Measurements from ENCODE around the gene UBE2H. TPM values are rescaled to one million over a fixed set of nuclear protein-coding genes. Genes with fewer than 3 reads are reported as not detected.

Gene UBE2H
- total and polyA plus RNA-seq, 8 donors, result 58.7 to 121 (median 82.8) TPM

DNA sequence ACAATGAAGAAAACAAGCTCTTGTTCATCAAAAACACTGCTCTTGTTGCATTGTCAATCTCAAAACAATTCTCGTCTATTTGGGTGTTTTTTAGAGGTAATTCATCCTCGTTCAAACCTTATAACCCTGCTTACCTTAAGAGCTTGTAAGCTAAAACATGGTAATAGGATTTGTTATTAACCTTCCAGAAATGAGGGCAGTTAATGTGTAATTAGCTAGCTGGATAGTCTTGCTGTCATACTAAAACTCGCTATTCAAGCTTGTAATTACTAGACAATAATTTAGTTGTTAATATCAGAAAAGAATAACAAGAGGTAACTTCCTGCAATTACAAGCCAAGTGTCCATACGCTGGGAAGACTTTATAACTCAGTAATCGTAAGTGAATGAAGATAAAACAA lies 101.6 kb downstream of the UBE2H start:
- TF ChIP-seq, protein P1, sequence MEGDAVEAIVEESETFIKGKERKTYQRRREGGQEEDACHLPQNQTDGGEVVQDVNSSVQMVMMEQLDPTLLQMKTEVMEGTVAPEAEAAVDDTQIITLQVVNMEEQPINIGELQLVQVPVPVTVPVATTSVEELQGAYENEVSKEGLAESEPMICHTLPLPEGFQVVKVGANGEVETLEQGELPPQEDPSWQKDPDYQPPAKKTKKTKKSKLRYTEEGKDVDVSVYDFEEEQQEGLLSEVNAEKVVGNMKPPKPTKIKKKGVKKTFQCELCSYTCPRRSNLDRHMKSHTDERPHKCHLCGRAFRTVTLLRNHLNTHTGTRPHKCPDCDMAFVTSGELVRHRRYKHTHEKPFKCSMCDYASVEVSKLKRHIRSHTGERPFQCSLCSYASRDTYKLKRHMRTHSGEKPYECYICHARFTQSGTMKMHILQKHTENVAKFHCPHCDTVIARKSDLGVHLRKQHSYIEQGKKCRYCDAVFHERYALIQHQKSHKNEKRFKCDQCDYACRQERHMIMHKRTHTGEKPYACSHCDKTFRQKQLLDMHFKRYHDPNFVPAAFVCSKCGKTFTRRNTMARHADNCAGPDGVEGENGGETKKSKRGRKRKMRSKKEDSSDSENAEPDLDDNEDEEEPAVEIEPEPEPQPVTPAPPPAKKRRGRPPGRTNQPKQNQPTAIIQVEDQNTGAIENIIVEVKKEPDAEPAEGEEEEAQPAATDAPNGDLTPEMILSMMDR (IDR thresholded peaks at IDR 0.05), result no peak
- ATAC-seq, result no peak
- H3K27me3 ChIP-seq, result no peaks in the 10 kb centered on the region

DNA sequence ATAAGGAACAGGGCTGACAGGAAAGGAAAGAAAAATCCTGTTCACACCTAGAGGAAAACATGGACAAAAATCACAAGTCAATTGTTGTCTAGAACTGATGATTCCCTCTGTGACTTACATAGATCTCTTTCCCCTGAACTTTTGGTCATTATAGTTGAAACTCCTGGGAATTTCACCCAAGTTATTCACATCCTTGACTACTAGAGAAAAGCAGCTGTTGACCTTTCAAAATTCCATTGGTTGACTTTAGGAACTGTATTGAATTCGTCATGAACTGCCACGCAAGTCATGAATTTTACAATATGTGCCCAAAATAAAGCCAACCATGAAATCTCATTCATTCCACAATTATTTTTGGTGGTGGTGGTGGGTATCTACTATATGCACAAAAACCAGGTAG lies 104.3 kb downstream of the UBE2H start:
- no peak overlapping the region for H3K27ac ChIP-seq
- no peak for DNase-seq
- no peaks in the 10 kb centered on the region for H3K9me3 ChIP-seq
- TF ChIP-seq, protein P1 (IDR thresholded peaks at IDR 0.05), result no peak
- intact Hi-C loops (cut with DNase I), result no loop called here
- H3K4me3 ChIP-seq, result no peak overlapping the region
- no peak for ATAC-seq
- H3K36me3 ChIP-seq, result no peaks in the 10 kb centered on the region
- H3K4me1 ChIP-seq, result peaks cover 12 to 58% of the 10 kb centered on the region in 2 donors
- H3K27me3 ChIP-seq, result no peaks in the 10 kb centered on the region

More for the DNA sequence above, 101.6 kb downstream of the UBE2H start:
- H3K9me3 ChIP-seq, result no peaks in the 10 kb centered on the region
- no peaks in the 10 kb centered on the region for H3K36me3 ChIP-seq
- H3K4me3 ChIP-seq, result no peak overlapping the region
- H3K27ac ChIP-seq, result no peak overlapping the region
- intact Hi-C loops (cut with DNase I), result no loop called here
- no peak for DNase-seq
- H3K4me1 ChIP-seq, result peaks cover 21 to 59% of the 10 kb centered on the region in 2 donors

DNA sequence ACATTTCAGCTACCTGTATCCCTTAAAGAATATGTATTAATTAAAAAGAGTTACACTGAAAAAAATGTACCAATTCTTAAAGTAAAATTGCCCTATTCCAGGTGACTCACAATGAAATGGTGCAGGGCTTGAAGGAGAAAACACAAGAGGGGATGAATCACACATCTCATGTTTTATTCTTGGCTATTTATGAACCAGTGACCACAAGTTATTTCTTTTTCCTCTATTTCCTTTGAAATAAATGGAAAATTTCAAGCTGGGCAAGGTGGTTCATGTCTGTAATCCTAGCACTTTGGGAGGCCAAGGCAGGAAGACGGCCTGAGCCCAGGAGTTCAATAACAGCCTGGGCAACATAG lies 106.8 kb downstream of the UBE2H start:
- no peaks in the 10 kb centered on the region for H3K36me3 ChIP-seq
- H3K4me1 ChIP-seq, result peaks cover 8 to 66% of the 10 kb centered on the region in 2 donors
- intact Hi-C loops (cut with DNase I), result no loop called here
- TF ChIP-seq, protein P1 (IDR thresholded peaks at IDR 0.05), result no peak
- no peaks in the 10 kb centered on the region for H3K27me3 ChIP-seq
- ATAC-seq, result peak; percentile 69
- no peak overlapping the region for H3K4me3 ChIP-seq
- peak overlapping the region in 1 of 2 donors; percentile 72 for H3K27ac ChIP-seq
- no peaks in the 10 kb centered on the region for H3K9me3 ChIP-seq
- DNase-seq, result no peak

DNA sequence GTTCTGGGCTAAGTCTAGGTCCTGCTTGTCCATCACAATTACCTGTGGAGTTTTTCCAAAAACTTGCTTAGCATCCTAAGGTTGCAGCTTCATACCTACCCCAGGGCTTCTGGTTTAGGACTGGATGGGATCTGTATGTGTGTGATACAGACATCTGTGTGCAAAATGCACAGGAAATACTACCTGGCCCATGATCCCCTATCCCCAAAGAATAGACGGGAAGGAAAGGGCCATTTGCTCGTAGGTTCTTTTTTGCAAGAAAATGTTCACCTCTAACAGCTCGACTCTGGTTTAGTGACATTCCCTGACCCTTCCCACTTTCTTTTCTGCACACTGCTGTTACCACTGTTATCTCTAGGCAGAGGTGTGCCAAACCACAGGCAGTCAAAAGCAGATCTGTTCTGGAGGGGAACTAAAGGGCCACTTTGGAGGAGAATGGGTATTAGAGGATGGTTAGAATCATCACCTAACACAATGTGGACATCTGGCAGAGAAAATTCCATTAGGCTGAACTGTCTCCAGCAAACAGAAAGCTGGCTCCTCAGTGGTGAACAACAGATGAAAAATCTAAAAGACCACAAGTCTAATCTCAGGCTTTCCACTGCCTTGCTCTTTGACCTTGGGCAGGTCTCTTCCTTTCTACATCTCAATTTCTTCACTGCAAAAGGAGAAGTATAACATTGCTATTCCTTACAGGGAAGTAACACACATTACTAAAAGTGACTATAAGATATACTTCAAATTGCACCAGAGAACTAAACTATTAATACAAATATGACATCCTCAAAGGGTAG lies 107.4 kb downstream of the UBE2H start:
- peak overlapping the region in 1 of 2 donors; percentile 72 for H3K27ac ChIP-seq
- H3K9me3 ChIP-seq, result no peaks in the 10 kb centered on the region
- no peak for DNase-seq
- H3K4me3 ChIP-seq, result no peak overlapping the region
- peaks cover 8 to 68% of the 10 kb centered on the region in 2 donors for H3K4me1 ChIP-seq
- H3K27me3 ChIP-seq, result no peaks in the 10 kb centered on the region
- TF ChIP-seq, protein P1 (IDR thresholded peaks at IDR 0.05), result no peak
- intact Hi-C loops (cut with DNase I), result no loop called here
- ATAC-seq, result peak; percentile 41
- no peaks in the 10 kb centered on the region for H3K36me3 ChIP-seq

DNA sequence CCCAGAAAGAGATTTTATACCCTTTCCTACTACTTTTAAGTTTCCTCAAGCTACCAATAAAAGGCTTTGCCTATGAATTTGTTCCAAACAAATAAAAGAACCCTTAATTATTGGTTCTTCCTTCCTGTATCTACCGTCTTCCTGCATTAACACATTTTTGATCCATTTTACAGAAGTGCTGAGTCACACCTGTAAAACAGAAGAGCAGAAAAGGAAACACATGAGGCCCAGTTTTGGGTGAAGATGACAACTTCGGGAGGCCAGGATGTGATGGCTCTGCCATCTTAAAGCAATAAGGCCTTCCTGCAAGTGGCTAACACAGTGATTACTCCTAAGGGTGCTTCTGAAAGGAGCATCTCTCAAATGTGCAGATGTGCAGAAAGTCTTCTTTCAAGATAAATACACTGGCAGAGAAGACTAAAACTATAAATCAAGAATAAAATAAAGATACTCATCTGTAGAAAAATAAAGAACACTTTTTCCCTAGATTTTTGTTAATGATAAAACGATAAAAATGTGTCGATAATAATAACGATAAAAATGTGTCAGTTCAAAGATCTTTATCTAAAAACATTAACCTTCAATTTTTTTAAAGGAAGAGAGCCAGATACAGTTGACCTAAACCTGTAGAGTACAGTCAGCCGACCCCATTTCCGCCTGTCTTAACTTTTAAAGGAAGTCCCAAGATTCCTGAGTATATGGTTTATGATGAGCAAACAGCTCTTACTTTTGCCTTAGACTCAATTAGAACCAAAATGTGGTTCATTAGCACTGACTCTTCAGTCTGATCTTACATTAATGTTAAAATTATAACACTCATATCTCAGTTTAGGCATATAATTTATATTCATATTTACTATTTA lies 108.6 kb downstream of the UBE2H start:
- DNase-seq (no peak), ATAC-seq (no peak)
- peaks cover 8 to 68% of the 10 kb centered on the region in 2 donors for H3K4me1 ChIP-seq
- peaks cover 0 to under 1% of the 10 kb centered on the region in 2 donors for H3K36me3 ChIP-seq
- no peak overlapping the region for H3K4me3 ChIP-seq
- TF ChIP-seq, protein P1 (IDR thresholded peaks at IDR 0.05), result no peak
- peak overlapping the region in 1 of 2 donors; percentile 72 for H3K27ac ChIP-seq
- intact Hi-C loops (cut with DNase I), result no loop called here
- H3K27me3 ChIP-seq, result no peaks in the 10 kb centered on the region
- no peaks in the 10 kb centered on the region for H3K9me3 ChIP-seq

Measured in left lung (tissue), 10 donors.